HepG2 (cell line): Measurements from ENCODE around the gene NOXA1.

ENCODE experiments used
- ATF6 ChIP-seq: sonication (generic); formaldehyde crosslinking; conservative IDR thresholded peaks from 2 replicates; pipeline ENCODE4 v1.4.0; 2020; ENCODE audit warnings: missing genetic modification reagents
- U2AF2 ChIP-seq: fragments of 200-400 bp; formaldehyde crosslinking; IDR thresholded peaks from 2 replicates; pipeline ENCODE4 v1.6.1; 2017; ENCODE audit warnings: low read depth, mild to moderate bottlenecking, low read length
- ZFY ChIP-seq: sonication (generic); formaldehyde crosslinking; IDR thresholded peaks from 2 replicates; pipeline ENCODE4 v1.4.0; 2020; ENCODE audit warnings: missing genetic modification reagents

GRCh38 chr9:137478962-137479861 is 56.0 kb downstream of the NOXA1 start:
- TF ChIP-seq ZFY (CRISPR knock-in tag) (no peak), U2AF2 (no peak), ATF6 (no peak)
